Stimulated activated CD8-positive, alpha-beta memory T cell treated with anti-CD3 and anti-CD28 coated beads, Interleukin-7, amount 100 ng/mL, for 48 hours (primary cell): ENCODE measurements around the gene FSD1.

Experiments used
- DNase-seq, 2 donors: peaks; one replicate each; pipeline ENCODE4 v3.0.0-alpha.2; 2020; ENCODE audit warnings: low read depth in 1 of 2; ENCODE audit errors: extremely low read depth in 1 of 2

FSD1 gene

DNA sequence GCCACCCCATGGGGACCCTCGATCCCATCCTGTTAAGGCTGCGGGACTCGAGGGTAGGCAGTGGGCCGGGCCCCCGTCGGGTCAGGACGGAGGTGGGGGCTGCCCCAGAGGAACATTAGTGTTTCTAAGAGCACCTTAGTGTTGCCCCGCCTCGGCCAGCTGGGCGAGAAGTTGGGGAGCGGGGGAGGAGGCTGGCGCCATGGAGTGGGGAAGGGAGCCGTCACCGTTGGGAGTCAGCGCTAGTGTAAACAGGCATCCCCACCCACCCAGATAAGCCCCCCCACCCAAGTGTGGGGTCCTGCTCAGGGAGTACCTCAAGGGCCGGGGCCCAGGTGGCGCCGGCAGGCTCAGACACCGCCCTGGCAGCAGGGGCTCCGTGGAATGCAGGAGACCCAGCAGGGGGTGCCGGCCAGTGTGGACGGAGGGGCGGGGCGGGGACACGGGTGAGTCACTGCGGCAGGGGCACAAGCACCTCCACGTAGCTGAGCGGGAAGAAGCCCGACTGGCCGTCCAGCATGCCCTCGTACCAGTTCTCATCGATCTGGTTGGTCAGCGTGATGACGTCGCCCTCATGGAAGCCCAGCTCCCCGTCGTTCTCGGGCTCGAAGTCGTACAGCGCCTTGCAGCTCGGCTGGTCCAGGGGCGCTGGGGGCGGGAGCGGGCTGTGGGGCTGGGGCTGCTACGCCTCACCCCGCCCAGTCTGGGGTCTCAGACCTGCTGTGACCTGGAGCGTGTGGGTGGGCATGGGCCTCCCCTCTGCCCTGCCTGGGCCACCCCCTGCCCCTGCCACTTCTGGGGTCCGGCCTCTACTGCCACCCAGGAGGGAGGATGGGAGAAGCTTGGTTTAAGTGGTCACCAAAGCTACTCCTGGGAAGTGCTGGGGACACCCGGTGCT lies 57.0 kb downstream of the FSD1 start:
- DNase-seq, result no peak

DNA sequence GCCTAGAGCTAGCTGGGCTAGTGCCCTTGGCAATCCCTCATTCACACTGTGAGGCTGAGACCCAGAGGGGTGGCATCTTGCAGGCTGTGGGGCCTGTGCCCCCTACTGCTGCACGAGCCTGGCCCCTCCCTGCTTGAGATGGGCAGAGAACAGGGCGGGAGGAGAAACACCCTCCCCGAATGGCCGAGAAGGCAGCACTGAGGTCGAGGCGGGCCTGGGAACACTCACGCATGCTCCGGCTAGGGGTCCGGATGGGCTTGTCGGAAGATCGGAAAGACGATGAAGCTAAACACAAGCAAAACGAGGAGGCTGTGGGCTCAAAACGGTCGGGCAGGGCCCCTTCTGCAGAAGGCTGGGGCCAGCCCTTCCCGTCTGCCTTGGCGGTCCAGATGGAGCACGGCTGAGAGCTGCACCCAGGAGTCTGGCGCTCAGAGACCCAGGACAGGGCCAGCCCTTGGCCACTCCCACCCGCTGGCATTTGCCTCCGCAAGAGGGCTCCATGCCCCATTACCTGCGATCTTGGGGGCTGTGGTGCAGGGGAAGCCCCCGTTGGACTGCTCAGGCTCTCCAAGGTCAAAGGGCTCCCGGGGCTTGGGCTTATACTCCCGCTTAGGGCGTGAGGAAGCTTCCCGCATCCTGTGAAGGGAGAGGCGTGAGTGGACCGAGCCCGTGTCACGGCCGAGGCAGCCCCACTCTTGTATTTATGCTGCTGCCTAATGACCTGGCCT lies 57.9 kb downstream of the FSD1 start:
- no peak for DNase-seq

DNA sequence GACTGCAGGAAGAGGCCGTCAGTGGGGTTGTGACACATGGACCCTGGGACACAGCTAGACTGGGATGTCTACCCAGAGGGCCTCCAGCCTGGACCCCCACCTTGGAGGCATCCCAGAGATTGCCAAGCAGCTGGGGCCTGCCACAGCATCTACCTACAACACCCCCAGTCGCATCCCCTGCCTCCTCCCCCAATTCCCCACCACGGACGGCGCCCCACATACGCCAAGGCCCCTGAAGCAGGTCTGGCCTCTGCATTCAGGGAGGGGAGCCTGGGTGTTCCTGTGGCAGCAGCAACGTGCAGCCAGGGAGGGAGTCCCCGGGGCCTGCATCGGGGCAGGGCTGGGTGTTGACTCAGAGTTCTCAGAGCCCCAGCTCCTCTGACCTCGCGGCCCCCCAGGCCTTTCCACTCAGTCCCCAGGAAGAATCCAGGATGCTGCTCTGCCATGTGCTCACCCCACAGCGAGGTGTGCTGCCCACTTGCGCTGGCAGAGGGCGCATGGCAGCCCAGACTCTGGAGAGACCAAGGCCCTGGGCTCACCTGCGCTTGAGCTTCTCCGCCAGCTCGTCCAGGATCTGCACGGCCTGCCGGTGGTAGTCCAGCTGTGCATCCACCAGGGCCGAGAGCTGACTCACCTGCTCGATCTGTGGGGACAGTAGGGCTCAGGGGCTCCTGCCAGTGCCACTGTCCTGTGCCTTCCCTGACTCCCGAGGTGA lies 58.6 kb downstream of the FSD1 start:
- no peak for DNase-seq

DNA sequence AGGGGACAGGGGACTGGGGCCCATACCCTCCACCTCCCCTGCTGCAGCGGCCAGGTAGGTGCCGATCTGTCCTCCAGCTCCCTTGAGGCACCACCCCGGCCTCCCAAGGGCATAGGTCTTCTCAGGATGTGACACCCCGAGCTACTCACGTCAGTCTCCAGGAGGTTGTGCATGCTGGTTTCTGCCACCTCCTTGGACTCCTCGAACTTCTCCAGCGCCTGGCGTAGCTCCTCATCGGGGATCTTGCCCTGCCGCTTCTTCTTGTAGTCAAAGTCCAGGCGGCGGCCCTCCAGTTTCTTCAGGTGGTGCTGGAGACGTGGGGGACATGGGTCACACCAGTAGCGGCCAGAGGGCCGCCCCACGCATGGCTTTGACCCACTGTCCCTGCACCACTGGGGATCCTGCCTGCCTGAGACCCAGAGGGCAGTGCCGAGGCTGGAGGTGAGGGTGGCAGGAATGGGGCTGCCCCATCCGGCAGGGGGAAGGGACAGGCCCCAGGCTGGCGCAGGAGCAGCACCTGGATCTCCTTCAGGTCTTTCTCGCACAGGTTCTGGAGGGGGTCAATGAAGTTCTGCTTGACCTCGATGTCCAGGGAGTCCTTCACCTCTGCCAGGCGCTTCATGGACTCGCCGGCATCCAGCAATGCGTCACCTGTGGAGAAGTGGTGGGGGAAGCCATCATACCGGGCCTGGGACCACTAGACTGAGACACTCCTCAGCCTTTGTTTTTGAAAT lies 59.3 kb downstream of the FSD1 start:
- no peak for DNase-seq

DNA sequence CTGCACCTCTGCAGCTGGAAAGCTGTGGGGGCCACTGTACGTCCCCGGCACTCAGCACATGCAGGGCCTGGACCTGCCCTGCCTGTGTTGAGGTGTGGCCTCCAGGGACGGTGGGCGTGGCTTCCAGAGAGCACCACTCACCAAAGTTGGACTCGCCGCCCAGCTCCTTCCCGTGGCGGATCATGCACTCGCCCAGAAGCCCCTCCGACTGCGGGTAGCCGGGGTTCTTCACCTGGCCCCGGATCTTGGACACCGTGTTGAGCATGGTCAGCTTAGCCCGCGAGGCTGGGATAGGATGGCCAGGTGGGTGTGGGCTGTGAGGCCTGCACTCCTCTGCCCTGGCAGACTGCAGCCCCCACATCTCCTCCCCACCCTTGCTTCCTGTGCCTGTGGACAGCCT lies 60.9 kb downstream of the FSD1 start:
- DNase-seq, result no peak

GRCh38 chr19:4365791-4366665 lies 61.6 kb downstream of the FSD1 start:
- DNase-seq, result no peak

GRCh38 chr19:4366666-4367335 lies 62.4 kb downstream of the FSD1 start:
- DNase-seq, result no peak

- no peak for DNase-seq
These were observed 62.9 kb downstream of the FSD1 start for GRCh38 chr19:4367336-4367723.

DNA sequence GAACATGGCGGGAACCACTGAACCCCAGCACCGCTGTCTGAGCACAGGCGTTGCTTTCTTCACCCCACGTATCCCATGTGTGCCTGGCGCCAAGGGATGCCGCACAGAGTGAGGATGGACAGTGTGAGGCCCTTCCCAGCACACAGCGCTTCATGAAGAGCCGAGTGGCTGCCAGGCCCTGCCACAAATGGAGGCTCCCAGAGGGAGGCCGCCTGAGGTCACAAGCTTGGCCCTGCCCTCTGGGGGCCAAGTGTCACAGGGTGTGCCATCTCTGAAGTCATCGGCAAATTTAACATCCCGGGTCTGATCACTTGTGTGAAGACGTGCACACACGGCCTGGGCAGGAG lies 63.4 kb downstream of the FSD1 start:
- DNase-seq, result no peak

- no peak for DNase-seq
These were observed 63.9 kb downstream of the FSD1 start for GRCh38 chr19:4368128-4368820.

DNA sequence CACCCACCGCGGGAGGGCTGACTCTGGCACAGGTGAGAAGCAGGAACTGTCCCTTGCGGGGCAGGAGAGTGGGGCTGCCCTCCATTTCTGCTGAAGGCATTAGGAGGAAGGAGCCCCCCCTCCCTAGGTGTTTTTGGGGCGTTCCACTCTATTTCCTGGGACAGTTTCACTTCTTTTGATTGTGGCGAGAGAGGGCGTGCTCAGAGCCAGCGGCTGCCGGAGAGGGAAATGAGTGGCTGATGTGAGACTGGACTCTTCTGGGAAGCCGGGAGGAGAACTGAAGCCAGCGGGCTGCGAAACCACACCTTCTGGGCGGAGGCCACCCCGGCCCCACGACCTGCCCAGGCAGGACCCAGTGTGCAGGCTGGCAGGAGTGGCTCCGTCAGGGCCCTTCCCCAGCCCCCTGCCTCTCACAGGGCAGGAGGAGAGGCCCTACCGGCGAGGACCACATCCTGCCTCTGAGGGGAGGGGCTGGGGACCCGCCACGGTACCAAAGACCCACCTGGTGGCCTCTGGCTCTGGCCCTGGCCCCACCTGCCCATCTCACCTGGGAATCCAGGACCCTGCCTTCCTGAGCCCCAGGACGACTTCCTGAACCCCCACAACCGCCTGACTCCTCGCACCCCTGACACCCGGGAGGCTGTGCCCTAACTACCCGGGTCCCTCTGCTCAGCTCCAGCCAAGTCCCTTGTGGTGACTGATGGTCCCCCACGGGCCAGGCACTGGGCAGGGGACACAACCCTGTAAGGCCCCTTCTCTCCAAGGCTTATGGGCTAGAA lies 64.9 kb downstream of the FSD1 start:
- DNase-seq, result peak; percentile 62 to 77

DNA sequence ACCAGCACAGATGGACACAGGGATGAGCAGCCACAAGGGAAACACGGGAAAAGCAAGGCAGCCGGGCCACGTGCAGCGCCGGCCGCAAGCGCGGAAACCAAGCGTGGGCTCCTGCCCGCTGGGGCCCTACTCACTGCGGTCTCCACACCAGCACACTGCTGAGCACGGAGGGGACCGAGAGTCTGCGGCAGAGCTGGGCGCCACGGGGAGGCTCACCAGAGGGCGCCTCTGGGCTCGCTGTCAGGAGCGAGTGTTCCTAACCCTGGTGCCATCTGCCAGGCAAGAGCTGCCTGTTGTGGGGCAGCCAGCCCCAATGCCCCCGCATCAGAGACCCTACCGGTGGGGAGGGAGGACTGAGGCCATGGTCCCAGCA lies 65.5 kb downstream of the FSD1 start:
- peak; percentile 60 to 72 for DNase-seq

- no peak for DNase-seq
These were observed 66.1 kb downstream of the FSD1 start for GRCh38 chr19:4370418-4371041.

DNA sequence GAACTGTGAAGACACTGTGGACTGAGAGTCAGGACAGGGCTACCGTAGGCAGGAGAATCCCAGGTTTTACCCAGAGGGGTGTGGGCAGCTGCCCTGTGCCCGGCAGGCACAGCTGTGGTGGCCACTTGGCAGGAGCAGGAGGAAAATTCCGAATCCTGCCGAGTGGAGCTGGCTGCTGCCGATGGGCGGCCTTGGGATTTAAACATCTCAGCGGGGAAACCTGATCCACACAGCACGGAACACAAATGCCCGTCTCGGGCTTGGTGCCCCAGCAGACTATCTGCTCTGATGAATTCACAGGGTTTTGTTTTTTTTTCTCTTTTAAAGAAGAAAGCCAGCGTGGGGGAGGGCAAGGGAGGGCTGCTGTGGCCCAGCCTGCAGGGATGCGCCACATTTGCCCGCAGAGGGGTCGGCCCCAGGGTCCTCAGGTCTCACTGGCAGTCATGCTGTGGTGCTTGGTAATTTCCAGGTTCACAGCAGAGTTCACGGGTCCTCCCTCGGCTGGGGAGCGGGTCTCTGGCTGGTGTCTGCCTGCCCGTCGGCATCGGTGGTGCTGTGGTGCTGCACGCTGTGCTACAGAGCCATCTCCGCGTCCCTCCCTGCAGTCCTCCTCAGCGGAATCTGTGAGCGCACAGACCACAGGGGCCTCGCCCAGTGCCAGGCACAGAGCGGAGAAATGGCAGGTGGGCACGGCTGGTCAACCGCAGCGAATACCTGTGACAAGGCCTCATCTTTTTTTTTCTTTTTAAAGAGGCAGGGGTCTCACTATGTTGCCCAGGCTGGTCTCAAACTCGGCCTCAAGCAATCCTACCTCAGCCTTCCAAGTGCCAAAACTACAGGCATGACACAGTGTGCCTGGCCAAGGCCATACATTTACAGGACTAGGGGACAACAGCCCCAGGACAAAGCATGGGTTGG lies 67.1 kb downstream of the FSD1 start:
- DNase-seq, result no peak

DNA sequence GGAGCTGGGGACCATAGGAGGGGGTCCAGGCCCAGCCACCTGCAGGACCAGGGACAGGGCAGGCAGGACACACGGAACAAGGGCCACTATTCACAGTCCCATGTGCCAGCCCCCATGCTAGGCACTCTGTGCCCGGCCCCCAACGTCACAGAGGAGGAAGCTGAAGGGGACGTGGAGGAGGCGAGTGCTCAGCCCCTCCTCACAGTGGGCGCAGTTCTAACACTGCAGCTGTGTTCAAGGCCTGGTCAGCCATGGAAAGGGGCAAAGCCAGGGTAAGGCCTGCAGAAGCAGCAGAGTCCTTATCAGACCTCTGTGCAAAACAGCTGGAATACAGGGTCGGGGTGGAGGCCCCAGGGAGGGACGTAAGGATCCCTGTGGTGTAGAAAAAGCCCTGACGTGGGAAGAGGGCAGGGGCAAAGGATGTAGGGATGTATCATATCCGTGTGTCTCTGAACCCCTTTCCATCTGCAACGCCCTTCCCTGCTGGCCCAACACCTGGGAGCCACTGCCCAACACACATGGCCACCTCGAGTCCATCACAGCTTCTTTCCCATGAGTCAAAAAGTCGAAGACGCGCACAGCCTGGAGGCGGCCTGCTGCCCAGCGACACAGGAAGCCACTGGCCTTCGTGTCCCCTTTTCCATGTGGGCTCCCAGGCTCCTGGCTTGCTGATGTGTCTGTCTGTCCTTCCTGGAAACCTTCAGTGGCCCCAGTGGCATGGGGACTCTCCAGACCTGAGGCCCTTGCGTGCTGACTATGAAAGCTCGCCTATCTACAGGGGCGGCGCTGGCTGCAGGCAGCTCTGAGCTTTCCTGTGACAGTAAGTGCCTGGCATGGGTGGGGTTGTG lies 68.0 kb downstream of the FSD1 start:
- DNase-seq, result no peak

- DNase-seq, result no peak
These were observed 68.6 kb downstream of the FSD1 start for GRCh38 chr19:4373013-4373367.
